ENCODE measurements around the gene TCL1A.

- TF ChIP-seq CTCF (conservative IDR thresholded peaks at IDR 0.05) = no peak
- no peak for TF ChIP-seq EZH2 (IDR thresholded peaks at IDR 0.05; ENCODE audit: low read depth)
These were observed 47.5 kb downstream of the TCL1A start for GRCh38 chr14:95666450-95666849.

All from PC-9 (cell line).